ENCODE results near the gene SYT17.

SYT17 gene

GRCh38 chr16:19179546-19180490 lies 11.8 kb downstream of the SYT17 start:
- peak; percentile 45 for DNase-seq (ENCODE audit: low read depth)
- TF ChIP-seq CTCF (IDR thresholded peaks at IDR 0.05; ENCODE audit: control insufficient read depth, extremely low read depth, insufficient read depth): peak; percentile 70
- no peak overlapping the region for H3K4me3 ChIP-seq (ENCODE audit: low read depth, low read length)

- no peak overlapping the region for H3K4me3 ChIP-seq (ENCODE audit: low read depth, low read length)
- no peak for DNase-seq (ENCODE audit: low read depth)
- TF ChIP-seq CTCF (IDR thresholded peaks at IDR 0.05; ENCODE audit: control insufficient read depth, extremely low read depth, insufficient read depth): no peak
Observed at GRCh38 chr16:19180741-19181140, 12.7 kb downstream of the SYT17 start.

GRCh38 chr16:19182481-19182880 lies 14.4 kb downstream of the SYT17 start:
- DNase-seq (ENCODE audit: low read depth): no peak
- H3K4me3 ChIP-seq (ENCODE audit: low read depth, low read length): no peak overlapping the region
- no peak for TF ChIP-seq CTCF (IDR thresholded peaks at IDR 0.05; ENCODE audit: control insufficient read depth, extremely low read depth, insufficient read depth)

- no peak for DNase-seq (ENCODE audit: low read depth)
- no peak overlapping the region for H3K4me3 ChIP-seq (ENCODE audit: low read depth, low read length)
- no peak for TF ChIP-seq CTCF (IDR thresholded peaks at IDR 0.05; ENCODE audit: control insufficient read depth, extremely low read depth, insufficient read depth)
Observed at GRCh38 chr16:19183187-19183586, 15.1 kb downstream of the SYT17 start.

- TF ChIP-seq CTCF (IDR thresholded peaks at IDR 0.05; ENCODE audit: control insufficient read depth, extremely low read depth, insufficient read depth): no peak
- DNase-seq (ENCODE audit: low read depth): no peak
- no peak overlapping the region for H3K4me3 ChIP-seq (ENCODE audit: low read depth, low read length)
Observed at GRCh38 chr16:19184823-19185509, 16.9 kb downstream of the SYT17 start.

GRCh38 chr16:19185510-19185851 lies 17.4 kb downstream of the SYT17 start:
- no peak overlapping the region for H3K4me3 ChIP-seq (ENCODE audit: low read depth, low read length)
- no peak for TF ChIP-seq CTCF (IDR thresholded peaks at IDR 0.05; ENCODE audit: control insufficient read depth, extremely low read depth, insufficient read depth)
- DNase-seq (ENCODE audit: low read depth): no peak

All from LNCaP clone FGC (cell line).